ENCODE results near the gene TMEM114. TPM values are rescaled to one million over a fixed set of nuclear protein-coding genes. Genes with fewer than 3 reads are reported as not detected.
"Not testable (repeated sequence)": the region's sequence is repeated elsewhere in the genome, so short reads cannot be mapped to it uniquely, and the experiment has no call there.

TMEM114 gene
- total RNA-seq, 1 donor from 2014 or later, result not detected

DNA sequence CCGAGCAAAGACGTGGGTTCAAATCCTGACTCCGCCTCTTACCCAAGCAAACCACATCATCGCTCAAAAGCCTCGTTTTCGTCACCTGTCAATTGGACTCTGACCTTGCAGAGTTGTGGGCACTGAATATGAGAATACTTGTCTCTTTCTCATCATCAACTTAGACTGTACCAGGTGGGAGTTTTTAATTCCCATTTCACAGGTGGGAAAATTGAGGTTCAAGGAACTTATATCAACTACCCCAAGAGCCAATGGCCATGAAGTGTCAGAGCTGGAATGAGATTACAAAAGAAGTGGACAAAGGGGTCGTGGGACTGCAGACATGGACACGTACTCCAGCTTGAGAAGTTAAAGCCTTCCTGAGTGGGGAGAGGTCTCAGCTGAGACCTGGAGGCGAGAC lies 10.8 kb downstream of the TMEM114 start:
- DNase-seq (ENCODE audit: low spot score) (no peak), ATAC-seq (no peak)
- intact Hi-C loops (cut with DNase I), result no loop called here

DNA sequence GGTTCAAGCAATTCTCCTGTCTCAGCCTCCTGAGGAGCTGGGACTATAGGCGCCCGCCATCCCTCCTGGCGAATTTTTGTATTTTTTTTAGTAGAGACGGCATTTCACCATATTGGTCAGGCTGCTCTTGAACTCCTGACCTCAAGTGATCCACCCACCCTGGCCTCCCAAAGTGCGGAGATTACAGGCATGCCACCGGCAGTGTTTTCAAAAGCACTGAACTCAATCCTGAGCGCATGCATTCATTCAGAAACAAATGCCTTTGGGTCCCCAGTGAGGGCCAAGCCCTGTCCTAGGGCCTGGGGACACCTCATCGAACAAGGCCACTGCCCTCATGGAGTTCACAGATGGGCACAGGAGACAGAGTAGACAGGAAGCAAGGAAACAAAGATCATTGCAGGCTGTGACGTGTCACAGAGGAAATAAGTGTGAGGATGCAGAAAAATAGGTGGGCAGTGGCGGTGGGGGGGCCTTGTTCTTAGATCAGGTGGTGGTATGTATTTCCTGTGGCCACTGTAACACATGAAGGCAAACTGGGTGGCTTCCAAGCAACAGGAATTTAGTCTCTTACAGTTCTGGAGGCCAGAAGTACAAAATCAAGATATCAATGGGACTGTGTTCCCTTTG lies 12.5 kb downstream of the TMEM114 start:
- intact Hi-C loops (cut with DNase I), result no loop called here
- no peak for ATAC-seq

DNA sequence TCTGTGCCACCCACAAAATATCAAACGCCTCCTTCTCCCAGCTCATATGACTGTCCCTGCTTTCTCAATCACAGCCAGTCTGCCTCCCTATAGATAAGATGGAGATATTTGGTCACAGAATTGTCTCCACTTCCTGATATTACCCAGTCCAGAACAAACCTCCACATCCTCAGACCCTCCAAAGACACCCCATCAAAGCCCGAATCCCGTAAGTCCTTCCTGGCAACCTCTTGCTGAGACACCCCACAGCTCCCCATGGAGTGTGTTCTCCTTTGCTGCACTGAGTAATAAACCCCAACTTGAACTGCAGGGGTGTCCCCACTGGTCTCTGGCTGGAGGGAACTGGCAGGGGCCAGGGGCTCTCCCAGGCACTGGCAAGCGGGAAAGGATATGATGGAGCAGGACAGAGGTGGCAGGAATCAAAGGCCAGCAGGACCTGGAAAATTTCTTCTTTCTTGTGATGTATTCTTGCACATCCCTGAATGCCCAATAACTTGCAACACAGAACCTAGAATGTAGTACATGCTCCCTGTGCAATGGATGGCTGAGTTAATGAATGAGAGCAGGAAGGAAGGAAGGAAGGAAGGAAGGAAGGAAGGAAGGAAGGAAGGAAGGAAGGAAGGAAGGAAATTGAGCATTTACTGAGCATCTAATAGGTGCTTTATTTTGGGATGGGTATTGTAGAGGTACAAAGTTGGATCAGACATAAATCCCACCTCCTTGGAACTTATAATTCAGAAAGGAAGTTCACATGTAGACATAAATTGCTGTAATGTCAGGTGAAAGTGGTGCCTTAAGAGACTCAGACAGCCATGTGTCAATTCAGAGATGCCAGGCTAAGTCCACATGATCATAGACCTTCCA lies 13.9 kb downstream of the TMEM114 start:
- DNase-seq (ENCODE audit: low spot score) (no peak), ATAC-seq (no peak)
- intact Hi-C loops (cut with DNase I), result no loop called here

More for the DNA sequence above, 12.5 kb downstream of the TMEM114 start:
- DNase-seq (ENCODE audit: low spot score), result no peak

DNA sequence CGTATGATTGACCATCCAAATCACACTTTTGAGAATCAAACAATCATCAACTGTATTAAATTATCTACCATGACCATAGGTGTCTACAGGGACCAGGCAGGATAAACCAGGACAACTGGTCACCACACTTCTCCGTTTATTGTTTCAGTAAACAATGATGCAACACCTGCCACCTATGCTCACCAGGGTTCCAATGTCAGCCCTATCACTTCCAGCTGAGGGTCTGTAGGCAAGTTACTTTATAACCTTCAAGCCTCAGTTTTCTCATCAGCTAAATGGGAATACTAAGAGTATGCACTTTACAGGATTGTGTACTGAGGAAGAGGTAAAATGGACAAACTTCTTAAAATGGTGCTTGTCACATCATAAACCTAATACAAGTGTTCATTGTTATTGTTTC lies 14.9 kb downstream of the TMEM114 start:
- intact Hi-C loops (cut with DNase I), result no loop called here
- no peak for ATAC-seq

DNA sequence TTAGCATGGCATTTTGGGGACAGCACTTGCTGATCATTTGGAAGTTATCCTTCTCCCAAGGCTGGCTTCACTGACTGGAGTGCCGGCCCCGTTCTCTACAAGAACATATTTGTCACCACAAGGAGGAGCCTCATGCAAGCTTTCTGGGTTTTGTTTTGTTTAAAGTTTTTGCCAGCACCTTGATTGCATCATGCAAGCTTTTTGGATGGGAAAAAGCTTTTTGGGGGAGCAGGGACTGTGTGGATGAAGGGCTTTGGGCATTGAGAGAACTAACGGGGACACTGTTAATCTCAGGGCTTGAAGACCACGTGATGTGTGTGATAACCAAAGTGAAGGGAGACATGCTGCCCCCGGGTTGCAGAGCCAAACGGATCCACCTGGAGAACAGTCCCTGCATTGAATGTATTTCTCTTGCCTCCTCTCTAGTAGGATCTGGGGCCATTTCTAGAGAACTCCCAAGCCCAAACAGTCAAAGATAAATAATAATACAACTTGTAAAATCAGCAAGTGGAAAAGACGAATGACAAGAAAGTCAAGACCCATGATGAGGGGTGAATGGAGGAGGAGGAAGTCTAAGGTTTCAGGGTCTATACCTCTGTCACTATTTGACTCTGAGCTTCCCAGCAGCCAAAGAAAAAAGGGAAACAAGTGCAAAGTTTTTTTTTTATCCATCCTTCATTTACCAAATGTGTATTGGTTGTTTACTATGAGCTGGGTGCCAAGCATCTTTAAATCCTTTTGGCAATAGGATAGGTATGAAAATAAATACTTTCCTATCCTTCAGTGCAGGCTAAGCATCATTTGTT lies 17.2 kb downstream of the TMEM114 start:
- ATAC-seq (peak; percentile 35), DNase-seq (ENCODE audit: low spot score) (no peak)
- intact Hi-C loops (cut with DNase I), result no loop called here

More for the DNA sequence above, 14.9 kb downstream of the TMEM114 start:
- DNase-seq (ENCODE audit: low spot score), result no peak

DNA sequence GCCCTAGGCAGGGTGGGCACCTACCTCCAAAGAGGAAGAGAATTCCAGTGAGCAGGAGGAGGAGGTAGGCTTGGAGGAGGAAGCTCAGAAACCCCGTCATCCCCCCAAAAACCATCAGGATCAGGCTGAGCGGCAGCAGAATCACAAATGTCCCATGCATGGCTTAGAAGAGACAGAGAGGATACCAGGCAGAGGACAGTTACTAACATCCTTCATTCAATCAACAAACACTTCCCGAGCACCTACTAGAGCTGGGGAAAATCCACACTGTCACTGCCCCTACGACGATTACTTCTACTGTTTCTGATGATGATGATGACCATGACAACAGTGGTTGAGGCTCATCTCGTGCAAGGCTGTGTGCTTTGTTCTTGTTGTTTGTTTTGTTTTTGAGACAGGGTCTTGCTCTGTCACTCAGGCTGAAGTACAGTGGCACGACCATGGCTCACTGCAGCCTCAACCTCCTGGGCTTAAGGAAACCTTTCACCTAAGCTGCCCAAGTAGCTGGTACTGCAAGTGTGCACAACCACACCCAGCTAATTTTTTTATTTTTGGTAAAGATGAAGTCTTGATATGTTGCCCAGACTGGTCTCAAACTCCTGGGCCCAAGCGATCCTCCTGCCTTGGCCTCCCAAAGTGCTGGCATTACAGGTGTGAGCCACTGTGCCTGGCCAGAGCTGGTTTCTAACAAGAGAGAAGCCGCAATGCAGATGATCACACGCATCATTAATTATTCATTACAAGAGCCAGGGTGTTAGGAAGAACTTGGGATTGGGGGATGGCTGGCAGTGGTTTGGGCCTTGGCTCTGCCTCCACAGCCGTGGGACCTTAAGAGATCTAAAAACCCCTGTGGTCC lies 18.0 kb downstream of the TMEM114 start:
- intact Hi-C loops (cut with DNase I), result no loop called here

DNA sequence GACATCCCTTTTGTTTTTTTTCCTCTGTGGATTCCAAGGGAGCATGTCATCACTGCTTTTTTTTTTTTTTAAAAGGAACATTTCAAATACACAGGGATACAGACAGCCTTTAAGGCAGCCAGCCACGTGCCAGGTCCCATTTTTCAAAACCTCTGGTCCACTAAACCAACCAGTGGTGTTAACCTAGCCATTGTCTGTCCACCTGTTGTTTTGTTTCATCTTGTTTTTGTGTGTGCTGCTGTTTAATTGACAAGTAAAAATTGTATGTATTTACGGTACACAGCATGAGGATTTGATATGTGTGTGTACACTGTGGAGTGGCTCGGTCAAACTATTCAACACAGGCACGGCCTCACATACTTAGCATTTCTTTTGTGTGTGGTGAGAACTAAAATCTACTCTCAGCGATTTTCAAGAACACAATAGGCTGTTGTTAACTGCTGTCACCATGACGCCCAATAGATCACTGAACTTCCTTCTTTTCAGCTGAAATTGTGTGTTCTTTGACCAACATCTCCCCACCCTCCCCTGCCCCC lies 19.2 kb downstream of the TMEM114 start:
- DNase-seq (ENCODE audit: low spot score) (no peak), ATAC-seq (peak; percentile 64)
- intact Hi-C loops (cut with DNase I), result no loop called here

More for the DNA sequence above, 18.0 kb downstream of the TMEM114 start:
- DNase-seq (ENCODE audit: low spot score) (no peak), ATAC-seq (no peak)

DNA sequence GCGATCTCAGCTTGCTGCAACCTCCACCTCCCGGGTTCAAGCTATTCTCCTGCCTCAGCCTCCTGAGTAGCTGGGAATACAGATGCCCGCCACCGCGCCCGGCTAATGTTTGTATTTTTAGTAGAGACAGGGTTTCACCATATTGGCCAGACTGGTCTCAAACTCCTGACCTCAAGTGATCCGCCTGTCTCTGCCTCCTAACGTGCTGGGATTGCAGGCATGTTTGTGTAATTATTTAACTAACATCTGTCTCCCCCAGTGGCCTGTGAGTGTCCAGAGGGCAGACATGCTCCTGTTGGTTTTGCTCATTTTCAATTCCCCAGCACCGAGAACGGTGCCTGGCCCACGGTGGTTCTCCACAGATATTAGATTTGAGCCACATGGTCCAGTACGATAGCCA lies 19.9 kb downstream of the TMEM114 start:
- intact Hi-C loops (cut with DNase I); ATAC-seq; DNase-seq (ENCODE audit: low spot score): not testable (repeated sequence)

DNA sequence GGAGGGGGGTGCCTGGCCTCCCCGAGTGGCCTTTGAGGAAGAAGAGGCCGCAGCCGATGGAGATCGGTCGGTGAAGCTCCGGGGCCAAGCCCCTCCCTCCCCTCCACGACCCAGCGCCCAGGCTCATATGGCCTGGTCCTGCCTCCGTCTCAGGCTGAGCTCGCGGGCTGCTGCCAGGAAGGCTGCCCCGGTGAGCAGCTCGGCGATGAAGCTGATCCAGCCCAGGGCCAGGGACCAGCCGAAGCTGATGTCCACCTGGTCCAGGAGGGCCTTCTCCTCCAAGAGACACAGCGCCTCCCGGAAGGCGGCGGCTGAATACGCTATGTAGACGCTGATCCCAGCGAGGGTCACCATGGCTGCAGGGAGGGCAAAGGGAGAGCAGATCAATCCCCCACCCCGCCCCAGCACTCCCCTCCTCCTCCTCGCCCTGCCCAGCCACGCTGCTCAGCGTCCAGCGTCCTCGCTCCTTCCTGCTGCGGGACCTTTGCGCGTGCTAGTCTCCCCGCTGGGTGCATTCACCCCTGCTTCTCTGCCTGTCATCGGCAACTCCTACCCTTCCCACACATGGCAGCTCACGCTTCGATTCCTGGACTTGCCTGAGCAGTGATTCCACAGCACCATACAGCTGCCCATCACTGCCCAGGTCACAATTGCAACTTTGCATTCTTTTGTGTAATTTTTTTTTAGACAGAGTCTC lies 20.5 kb downstream of the TMEM114 start:
- intact Hi-C loops (cut with DNase I), result no loop called here
- DNase-seq (ENCODE audit: low spot score), result no peak
- ATAC-seq, result no peak

DNA sequence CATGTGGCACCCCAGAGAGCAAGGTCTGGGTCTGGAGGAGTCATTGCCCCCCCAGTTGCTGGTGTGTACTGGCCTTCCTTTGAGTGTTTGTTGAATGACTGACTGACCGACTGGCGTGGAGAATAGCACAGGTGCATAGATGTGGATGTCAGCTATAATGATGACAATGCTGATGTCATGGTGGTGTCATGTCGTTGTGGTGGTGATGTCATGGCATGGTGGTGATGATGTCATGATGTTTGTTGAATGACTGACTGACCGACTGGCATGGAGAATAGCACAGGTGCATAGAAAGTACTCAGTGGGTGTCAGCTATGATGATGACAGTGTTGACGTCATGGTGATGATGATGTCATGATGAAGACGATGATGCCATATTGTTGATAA lies 22.1 kb downstream of the TMEM114 start:
- ATAC-seq (no peak), DNase-seq (ENCODE audit: low spot score) (no peak)
- intact Hi-C loops (cut with DNase I), result no loop called here

DNA sequence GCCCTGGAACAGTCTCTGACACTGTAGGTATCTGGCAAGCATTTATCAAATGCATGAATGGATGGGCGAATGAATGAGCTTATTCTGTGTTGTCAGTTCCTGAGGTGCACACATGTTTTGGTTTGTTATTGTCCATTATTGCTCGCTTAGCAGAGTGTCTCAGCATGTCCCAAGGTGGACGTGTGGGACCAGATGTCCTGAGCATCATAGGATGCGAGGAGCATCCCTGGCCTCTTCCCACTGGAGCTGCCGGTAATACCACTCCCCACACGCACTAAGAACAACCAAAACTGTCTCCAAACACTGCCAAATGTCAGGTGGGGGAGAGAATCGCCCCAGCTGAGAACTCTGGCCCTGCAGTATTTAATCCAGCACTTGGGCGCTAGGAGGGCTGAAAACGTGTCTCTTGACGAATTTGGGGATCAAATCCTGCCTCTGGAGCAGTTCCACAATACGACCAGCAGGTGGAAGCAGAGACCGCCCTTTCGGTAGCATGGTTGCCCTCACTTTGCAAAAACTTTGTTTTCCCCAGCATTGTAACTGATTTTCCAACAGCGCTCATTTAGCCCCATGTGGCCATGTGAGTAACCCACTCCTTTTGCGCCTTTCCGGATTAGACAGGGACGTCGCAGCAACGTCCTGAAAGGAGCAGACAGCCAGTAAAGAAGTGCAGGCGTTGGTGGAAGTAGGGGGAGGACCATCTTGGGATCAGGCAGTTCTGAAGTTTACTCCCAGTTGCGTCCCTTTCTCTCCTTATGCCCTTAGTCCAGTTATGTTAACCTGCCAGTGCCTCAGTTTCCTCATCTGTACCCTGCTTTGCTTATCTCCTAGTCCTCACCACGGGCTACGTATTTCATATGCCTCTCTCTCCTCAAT lies 22.7 kb downstream of the TMEM114 start:
- DNase-seq (ENCODE audit: low spot score), result peak; percentile 81
- intact Hi-C loops (cut with DNase I), result no loop called here

DNA sequence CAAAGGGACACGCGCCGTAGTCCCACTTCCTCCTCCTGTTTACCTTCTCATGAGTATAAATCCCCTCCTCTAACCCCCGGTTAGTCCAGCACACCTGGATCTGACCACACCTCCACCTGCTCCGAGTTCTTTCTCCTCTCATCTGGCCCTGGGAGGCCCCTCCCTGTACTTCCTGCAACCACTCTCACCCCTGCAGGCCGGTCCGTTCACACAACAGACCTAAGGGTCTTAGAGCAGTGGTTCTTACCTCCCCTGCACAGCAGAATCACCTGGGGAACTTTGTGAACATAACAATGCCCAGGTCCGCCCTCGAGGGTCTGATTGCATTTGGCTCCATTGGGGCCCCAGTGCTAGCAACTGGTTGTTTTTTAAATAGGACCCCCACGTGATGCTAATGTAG lies 24.8 kb downstream of the TMEM114 start:
- no peak for DNase-seq (ENCODE audit: low spot score)
- no peak for ATAC-seq
- intact Hi-C loops (cut with DNase I), result no loop called here

More for the DNA sequence above, 22.7 kb downstream of the TMEM114 start:
- ATAC-seq, result peak; percentile 84

DNA sequence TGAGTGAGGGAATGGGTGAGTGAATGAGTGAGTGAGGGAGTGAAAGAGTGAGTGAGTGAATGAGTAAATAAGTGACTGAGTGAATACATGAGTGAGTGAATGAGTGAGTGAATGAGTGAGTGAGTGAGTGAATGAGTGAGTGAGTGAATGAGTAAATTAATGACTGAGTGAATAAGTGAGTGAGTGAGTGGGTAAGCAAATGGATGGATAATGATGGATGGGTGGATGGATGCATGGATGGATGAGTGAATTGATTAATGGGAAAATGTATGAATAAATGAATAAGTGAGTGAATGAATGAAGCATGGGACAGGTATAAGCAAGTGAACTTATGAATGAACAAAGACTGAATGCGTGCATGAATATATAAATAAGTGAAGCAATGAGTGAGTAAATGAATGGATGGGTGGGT lies 25.4 kb downstream of the TMEM114 start:
- no peak for DNase-seq (ENCODE audit: low spot score)
- intact Hi-C loops (cut with DNase I), result no loop called here
- no peak for ATAC-seq

DNA sequence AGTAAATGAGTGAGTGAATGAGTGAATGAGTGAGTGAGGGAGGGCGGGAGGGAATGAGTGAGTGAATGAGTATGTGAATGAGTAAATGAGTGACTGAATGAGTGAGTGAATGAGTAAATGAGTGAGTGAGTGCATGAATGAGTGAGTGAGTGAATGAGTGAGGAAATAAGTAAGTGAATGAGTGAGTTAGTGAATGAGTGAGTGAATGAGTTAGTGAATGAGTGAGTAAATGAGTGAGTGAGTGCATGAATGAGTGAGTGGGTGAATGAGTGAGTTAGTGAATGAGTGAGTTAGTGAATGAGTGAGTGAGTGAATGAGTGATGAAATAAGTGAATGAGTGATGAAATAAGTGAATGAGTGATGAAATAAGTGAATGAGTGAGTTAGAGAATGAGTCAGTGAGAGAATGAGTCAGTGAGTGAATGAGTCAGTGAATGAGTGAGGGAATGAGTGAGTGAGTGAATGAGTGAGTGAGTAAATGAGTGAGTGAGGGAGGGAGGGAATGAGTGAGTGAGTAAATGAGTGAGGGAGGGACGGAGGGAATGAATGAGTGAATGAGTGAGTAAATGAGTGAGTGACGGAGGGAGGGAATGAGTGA lies 26.3 kb downstream of the TMEM114 start:
- ATAC-seq; intact Hi-C loops (cut with DNase I); DNase-seq (ENCODE audit: low spot score): not testable (repeated sequence)

DNA sequence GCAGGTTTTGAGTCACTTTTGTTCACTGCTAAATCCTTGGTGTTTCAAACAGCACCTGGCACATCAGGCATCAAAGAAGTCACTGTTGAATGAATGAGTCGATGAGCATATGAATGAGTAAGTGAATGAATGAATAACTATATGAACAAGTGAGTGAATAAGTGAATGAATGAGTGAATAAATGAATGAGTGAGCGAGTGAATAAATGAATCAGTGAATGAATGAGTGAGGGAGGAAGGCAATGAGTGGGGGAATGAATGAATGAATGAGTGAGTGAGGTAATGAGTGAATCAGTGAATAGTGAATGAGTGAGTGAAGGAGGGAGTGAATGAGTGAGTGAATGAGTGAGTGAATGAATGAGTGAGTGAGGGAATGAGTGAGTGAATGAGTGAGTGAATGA lies 28.8 kb downstream of the TMEM114 start:
- no peak for DNase-seq (ENCODE audit: low spot score)
- intact Hi-C loops (cut with DNase I), result no loop called here
- ATAC-seq, result no peak

DNA sequence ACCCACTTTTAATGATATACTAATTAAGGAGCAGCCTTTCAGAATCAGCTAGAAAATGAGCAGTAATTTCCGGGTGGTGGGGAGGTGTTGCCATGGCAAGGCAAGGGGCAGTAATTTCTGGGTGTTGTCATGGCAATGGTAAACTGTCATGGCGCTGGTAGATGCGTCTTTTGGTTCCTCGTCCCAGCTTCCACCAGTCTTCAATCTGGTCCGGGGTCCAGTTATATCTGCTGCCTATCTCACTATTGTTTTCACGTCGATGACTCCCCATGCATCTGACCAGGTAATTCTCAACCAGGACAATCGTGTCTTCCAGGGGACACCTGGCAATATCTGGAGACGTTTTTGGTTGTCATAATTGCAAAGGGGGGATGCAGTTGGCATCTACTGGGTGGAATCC lies 34.9 kb downstream of the TMEM114 start:
- ATAC-seq (no peak), DNase-seq (ENCODE audit: low spot score) (no peak)
- intact Hi-C loops (cut with DNase I), result no loop called here

DNA sequence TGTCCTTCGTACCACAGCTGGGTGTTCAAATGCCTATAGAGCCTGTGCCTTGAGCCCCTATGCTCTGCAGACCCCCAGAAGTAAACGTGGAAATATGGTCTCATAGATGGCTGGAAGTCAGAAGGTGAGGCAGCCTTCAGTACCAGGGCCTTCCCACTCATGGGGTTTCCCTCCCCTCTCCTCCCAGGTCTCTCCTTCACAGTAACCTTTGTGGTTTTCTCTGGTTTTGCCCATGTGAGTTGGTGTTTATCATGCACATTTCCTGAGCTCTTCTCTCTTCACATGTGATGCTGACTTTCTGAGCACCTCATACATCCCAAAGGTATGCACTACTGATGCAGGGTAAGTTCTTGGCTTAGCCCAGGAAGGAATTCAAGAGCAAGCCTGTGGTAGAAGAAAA lies 35.4 kb downstream of the TMEM114 start:
- ATAC-seq (no peak), DNase-seq (ENCODE audit: low spot score) (no peak)
- intact Hi-C loops (cut with DNase I), result no loop called here

Data from sciatic nerve (tissue), 2 donors.